CD4-positive, alpha-beta T cell (primary cell): ENCODE results near the gene DLGAP4. TPM values are rescaled to one million over a fixed set of nuclear protein-coding genes. Genes with fewer than 3 reads are reported as not detected.

Experiments used
- ATAC-seq: fragments of 200-7000 bp; cut with Tn5 transposase; one replicate; pipeline ENCODE4 v1.10.0; 2022; ENCODE audit warnings: mild to moderate bottlenecking; ENCODE audit not compliant: poor library complexity
- CTCF ChIA-PET: fragments of 350-600 bp; sonication (Branson Sonifier 250); formaldehyde crosslinking; loops from one replicate; lab custom pipeline; 2021; ENCODE audit warnings: antibody characterized with exemption, inconsistent platforms; lab: Charles Lee
- POLR2A ChIA-PET: fragments of 350-600 bp; sonication (Branson Sonifier 250); formaldehyde crosslinking; loops from one replicate; lab custom pipeline; 2021; ENCODE audit warnings: antibody characterized with exemption, inconsistent platforms; lab: Charles Lee
- DNase-seq, 14 experiments: peaks; one replicate each; pipeline ENCODE4 v3.0.0-alpha.2; 2013 to 2020; ENCODE audit warnings: mixed read lengths in 2 of 14
- H3K27ac ChIP-seq, 2 donors: one replicate each; pipeline versions ENCODE4 v1.5.1 to v1.7.0; 2013; ENCODE audit warnings: low read length in 2 of 2, low read depth in 1 of 2, mild to moderate bottlenecking in 1 of 2
- H3K27me3 ChIP-seq, 2 experiments: 1 replicate in 1 of 2; 2 replicates in 1 of 2; pipeline versions ENCODE4 v1.6.1 to v1.7.0; 2013; ENCODE audit warnings: low read length in 2 of 2, control low read depth in 1 of 2, mild to moderate bottlenecking in 1 of 2, moderate library complexity in 1 of 2; ENCODE audit not compliant: insufficient read depth in 2 of 2, control insufficient read depth in 1 of 2
- H3K36me3 ChIP-seq: one replicate; pipeline ENCODE4 v1.6.1; 2013; ENCODE audit warnings: low read length, control low read depth; ENCODE audit not compliant: insufficient read depth
- H3K4me1 ChIP-seq: one replicate; pipeline ENCODE4 v1.6.1; 2013; ENCODE audit warnings: low read length, control low read depth; ENCODE audit not compliant: insufficient read depth
- H3K4me3 ChIP-seq: one replicate; pipeline ENCODE4 v1.5.1; 2013; ENCODE audit warnings: mild to moderate bottlenecking, low read length, moderate library complexity
- H3K9me3 ChIP-seq, 2 experiments: 1 replicate in 1 of 2; 2 replicates in 1 of 2; pipeline versions ENCODE4 v1.6.1 to v1.7.0; 2013; ENCODE audit warnings: low read length in 2 of 2, mild to moderate bottlenecking in 2 of 2, control low read depth in 1 of 2, moderate library complexity in 1 of 2; ENCODE audit not compliant: control insufficient read depth in 1 of 2, insufficient read depth in 1 of 2
- H3K27ac Mint-ChIP-seq: one replicate; pipeline ENCODE4 v1.8.0; 2020; ENCODE audit warnings: mixed read lengths
- H3K27me3 Mint-ChIP-seq: one replicate; pipeline ENCODE4 v1.8.0; 2021; ENCODE audit warnings: mixed read lengths
- H3K36me3 Mint-ChIP-seq: one replicate; pipeline ENCODE4 v1.8.0; 2021; ENCODE audit warnings: low read depth, mixed read lengths
- H3K4me1 Mint-ChIP-seq: one replicate; pipeline ENCODE4 v1.8.0; 2021; ENCODE audit warnings: low read depth, mixed read lengths
- H3K4me3 Mint-ChIP-seq: one replicate; pipeline ENCODE4 v1.8.0; 2020; ENCODE audit warnings: mild to moderate bottlenecking, mixed read lengths
- H3K9me3 Mint-ChIP-seq: one replicate; pipeline ENCODE4 v1.8.0; 2020; ENCODE audit warnings: mixed read lengths
- intact Hi-C, 2 experiments: fragments of 100-400 bp; cut with DNase I in 1 of 2; cut with micrococcal nuclease in 1 of 2; formaldehyde crosslinking; loops; one replicate each; pipeline versions ENCODE4 v1.15.1 to v1.9.0; 2023 to 2025; cut with DNase I, micrococcal nuclease
- total RNA-seq, 174 experiments: library from RNA in 2 of 174; stranded (reverse) in 2 of 174; gene quantifications; one replicate each; pipeline ENCODE4 v1.2.3 and lab custom pipeline; 2021 to 2026
- TF ChIP-seq, protein P1 (sequence below): fragments of 200-600 bp; IDR thresholded peaks from one replicate; pipeline ENCODE4 v1.8.0; 2022; ENCODE audit warnings: antibody characterized with exemption, mild to moderate bottlenecking

The DLGAP4 gene
- total RNA-seq, 2 experiments from 2014 or later: 16.0 to 16.1 TPM

DNA sequence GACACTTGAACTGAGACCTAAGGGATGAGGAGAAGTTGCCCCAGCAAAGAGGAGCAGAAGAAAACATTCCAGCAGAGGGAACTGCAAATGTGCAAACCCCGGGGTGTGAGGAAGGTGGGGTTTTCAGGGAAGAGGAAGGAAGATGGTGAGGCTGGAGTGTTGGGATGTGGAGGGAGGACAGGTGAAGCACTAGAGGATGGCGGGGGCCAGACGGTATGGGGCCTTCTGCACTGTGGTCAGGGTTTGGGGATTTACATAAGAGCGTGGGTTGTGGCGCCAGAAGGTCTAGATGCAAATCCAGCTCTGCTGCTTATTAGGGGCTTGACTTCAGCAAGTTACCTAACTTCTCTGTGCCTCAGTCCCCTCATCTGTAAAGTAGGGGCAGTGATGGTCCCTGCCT, 16.0 kb downstream of the DLGAP4 start:
- H3K36me3 ChIP-seq: no peaks in the 10 kb centered on the region
- intact Hi-C loops: no loop called here
- TF ChIP-seq, protein P1, sequence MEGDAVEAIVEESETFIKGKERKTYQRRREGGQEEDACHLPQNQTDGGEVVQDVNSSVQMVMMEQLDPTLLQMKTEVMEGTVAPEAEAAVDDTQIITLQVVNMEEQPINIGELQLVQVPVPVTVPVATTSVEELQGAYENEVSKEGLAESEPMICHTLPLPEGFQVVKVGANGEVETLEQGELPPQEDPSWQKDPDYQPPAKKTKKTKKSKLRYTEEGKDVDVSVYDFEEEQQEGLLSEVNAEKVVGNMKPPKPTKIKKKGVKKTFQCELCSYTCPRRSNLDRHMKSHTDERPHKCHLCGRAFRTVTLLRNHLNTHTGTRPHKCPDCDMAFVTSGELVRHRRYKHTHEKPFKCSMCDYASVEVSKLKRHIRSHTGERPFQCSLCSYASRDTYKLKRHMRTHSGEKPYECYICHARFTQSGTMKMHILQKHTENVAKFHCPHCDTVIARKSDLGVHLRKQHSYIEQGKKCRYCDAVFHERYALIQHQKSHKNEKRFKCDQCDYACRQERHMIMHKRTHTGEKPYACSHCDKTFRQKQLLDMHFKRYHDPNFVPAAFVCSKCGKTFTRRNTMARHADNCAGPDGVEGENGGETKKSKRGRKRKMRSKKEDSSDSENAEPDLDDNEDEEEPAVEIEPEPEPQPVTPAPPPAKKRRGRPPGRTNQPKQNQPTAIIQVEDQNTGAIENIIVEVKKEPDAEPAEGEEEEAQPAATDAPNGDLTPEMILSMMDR: no peak
- ChIA-PET POLR2A (no interaction called here), CTCF (no interaction called here)
- DNase-seq: no peak
- no peak overlapping the region for H3K4me3 Mint-ChIP-seq
- no peak overlapping the region for H3K4me3 ChIP-seq
- peaks cover 10% of the 10 kb centered on the region for H3K9me3 Mint-ChIP-seq
- H3K36me3 Mint-ChIP-seq: no peaks in the 10 kb centered on the region
- no peaks in the 10 kb centered on the region for H3K27me3 ChIP-seq
- peaks cover 0 to 6% of the 10 kb centered on the region in 2 experiments for H3K9me3 ChIP-seq
- H3K27ac Mint-ChIP-seq: no peak overlapping the region
- no peaks in the 10 kb centered on the region for H3K4me1 Mint-ChIP-seq
- no peak overlapping the region for H3K27ac ChIP-seq
- no peaks in the 10 kb centered on the region for H3K4me1 ChIP-seq
- peaks cover 11% of the 10 kb centered on the region for H3K27me3 Mint-ChIP-seq
- ATAC-seq: no peak

DNA sequence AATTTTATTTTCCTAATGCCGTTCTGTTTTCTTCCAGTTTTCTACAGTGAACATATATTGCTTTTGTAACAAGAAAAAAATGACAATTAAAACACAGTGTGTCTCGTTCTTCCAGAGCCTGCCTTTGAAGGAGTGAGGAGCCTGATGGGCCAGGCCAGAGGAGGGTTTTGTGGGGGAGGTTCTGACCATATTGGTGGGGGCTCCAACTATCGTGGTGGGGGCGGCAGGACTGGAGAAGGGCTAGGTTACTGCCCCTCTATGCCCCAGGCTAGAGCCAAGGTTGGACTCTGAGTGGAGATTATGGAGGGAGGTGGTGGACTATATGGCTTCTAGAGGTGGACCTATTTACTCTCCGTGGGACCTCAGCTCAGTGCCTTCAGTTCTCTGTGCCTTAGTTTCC, 24.0 kb downstream of the DLGAP4 start:
- no peak overlapping the region for H3K4me3 Mint-ChIP-seq
- no peak for DNase-seq
- no peaks in the 10 kb centered on the region for H3K36me3 Mint-ChIP-seq
- no peak overlapping the region for H3K27ac Mint-ChIP-seq
- CTCF ChIA-PET: no interaction called here
- Histone ChIP-seq H3K9me3 (peaks cover 0 to 31% of the 10 kb centered on the region in 2 experiments), H3K27ac (no peak overlapping the region), H3K36me3 (no peaks in the 10 kb centered on the region), H3K4me3 (no peak overlapping the region), H3K27me3 (peaks cover 17 to 28% of the 10 kb centered on the region in 2 experiments), H3K4me1 (no peaks in the 10 kb centered on the region)
- no peaks in the 10 kb centered on the region for H3K4me1 Mint-ChIP-seq
- intact Hi-C loops: no loop called here
- H3K9me3 Mint-ChIP-seq: peaks cover 6% of the 10 kb centered on the region
- ATAC-seq: no peak
- peaks cover 37% of the 10 kb centered on the region for H3K27me3 Mint-ChIP-seq
- POLR2A ChIA-PET: no interaction called here
- TF ChIP-seq, protein P1: no peak

- H3K4me3 ChIP-seq: no peak overlapping the region
- no peaks in the 10 kb centered on the region for H3K36me3 ChIP-seq
- no peaks in the 10 kb centered on the region for H3K4me1 ChIP-seq
- Mint-ChIP-seq H3K36me3 (no peaks in the 10 kb centered on the region), H3K4me1 (no peaks in the 10 kb centered on the region), H3K9me3 (peaks cover under 1% of the 10 kb centered on the region), H3K27me3 (peaks cover 48% of the 10 kb centered on the region), H3K4me3 (no peak overlapping the region), H3K27ac (no peak overlapping the region)
- DNase-seq (no peak), ATAC-seq (no peak)
- ChIA-PET CTCF (no interaction called here), POLR2A (no interaction called here)
- H3K27me3 ChIP-seq: peaks cover 17 to 31% of the 10 kb centered on the region in 2 experiments
- TF ChIP-seq, protein P1: no peak
- intact Hi-C loops: no loop called here
- H3K27ac ChIP-seq: no peak overlapping the region
- H3K9me3 ChIP-seq: peaks cover 0 to 27% of the 10 kb centered on the region in 2 experiments
Measured at GRCh38 chr20:36331209-36331608, 25.1 kb downstream of the DLGAP4 start.
